ENCODE results near the gene LSM4. TPM values are rescaled to one million over a fixed set of nuclear protein-coding genes. Genes with fewer than 3 reads are reported as not detected.
A peak's percentile ranks its signal among the peaks of the same experiment; 100 is the strongest.

LSM4 gene
- total and polyA plus RNA-seq, 2 of the 4 experiments (the other 2 are of a cell fraction) = 44.8 to 118 TPM

GRCh38 chr19:18280247-18281081 lies 42.4 kb downstream of the LSM4 start:
- H3K9ac ChIP-seq (ENCODE audit: low read depth, low read length) = peak overlapping the region; percentile 93
- H2BK20ac ChIP-seq (ENCODE audit: low read depth, low read length) = peak overlapping the region; percentile 3; the same call in 1 of the 2 replicates
- H3K36me3 ChIP-seq (ENCODE audit: control insufficient read depth, insufficient read depth, low read length) = peaks cover 13% of the 10 kb centered on the region
- peak overlapping the region; percentile 81; the same call in 1 of the 2 replicates for H3K56ac ChIP-seq (ENCODE audit: extremely low read depth, insufficient read depth, low read length)
- peak overlapping the region; percentile 62; the same call in 1 of the 2 replicates for H2BK120ac ChIP-seq (ENCODE audit: low read depth, low read length)
- intact Hi-C loops (cut with micrococcal nuclease) (no loop called here), in situ Hi-C loops (cut with MboI; ENCODE audit: low sequenced_read_pairs) (no loop called here), dilution Hi-C loops (cut with HindIII; ENCODE audit: low sequenced_read_pairs, unreplicated experiment) (no loop called here)
- 0% methylated on average over 61 of the region's 111 CpGs; no CpG with 5 or more reads in 1 of the 2 experiments for WGBS, 2 experiments (ENCODE audit: extremely low coverage in 2 of 2, insufficient read length in 1 of 2)
- H2BK5ac ChIP-seq (ENCODE audit: low read depth, low read length, poor library complexity, severe bottlenecking) = peak overlapping the region; percentile 99
- no peaks in the 10 kb centered on the region for H3K27me3 ChIP-seq (ENCODE audit: control insufficient read depth, insufficient read depth, low read length)
- peak overlapping the region; percentile 76 for H4K5ac ChIP-seq (ENCODE audit: low read depth, low read length)
- no peak overlapping the region for H2BK15ac ChIP-seq (ENCODE audit: low read depth, low read length)
- H3K9me1 ChIP-seq (ENCODE audit: insufficient read depth, low read length) = peaks cover 4% of the 10 kb centered on the region
- peak overlapping the region; percentile 99 for H2AK9ac ChIP-seq (replicated peaks; ENCODE audit: low read depth, low read length, poor library complexity)
- H2AFZ ChIP-seq (replicated peaks; ENCODE audit: low read length, poor library complexity) = peak overlapping the region; percentile 87
- H2AK5ac ChIP-seq (ENCODE audit: low read depth, low read length) = peak overlapping the region; percentile 96
- H3K4me1 ChIP-seq (ENCODE audit: control insufficient read depth, insufficient read depth, low read length) = peaks cover 18% of the 10 kb centered on the region
- POLR2A ChIA-PET (ENCODE audit: unreplicated experiment) = interaction anchor here (0.9 to 1.6 kb wide), 5 partner anchors 24 to 84 kb away, joined by 4 to 25 read pairs (median 6); partner anchors contain the start of gene LSM4
- peak overlapping the region; percentile 2 to 91; a peak in 2 of 4 replicates for H4K8ac ChIP-seq (ENCODE audit: low read depth in 2 of 2, low read length in 2 of 2)
- peak overlapping the region; percentile 100 for H3K27ac ChIP-seq (ENCODE audit: insufficient read depth, low read length)
- H4K20me1 ChIP-seq (ENCODE audit: insufficient read depth, low read length) = peaks cover 47% of the 10 kb centered on the region
- H3K9me3 ChIP-seq (ENCODE audit: control insufficient read depth, insufficient read depth, low read length) = no peaks in the 10 kb centered on the region
- peaks cover 3 to 59% of the 10 kb centered on the region in 2 experiments; a peak in 3 of 4 replicates for H3K79me1 ChIP-seq (ENCODE audit: low read depth in 1 of 2, low read length in 2 of 2)
- peak overlapping the region; percentile 95 for H3K4me3 ChIP-seq (ENCODE audit: insufficient read depth, low read depth, low read length)
- H4K91ac ChIP-seq (ENCODE audit: insufficient read depth, low read depth, low read length) = peak overlapping the region; percentile 95
- peak overlapping the region; percentile 99 for H3K4ac ChIP-seq (ENCODE audit: low read depth, low read length)
- peak overlapping the region; percentile 100 for H3K14ac ChIP-seq (replicated peaks; ENCODE audit: low read depth, low read length)
- DNase-seq = peak; percentile 69
- CTCF ChIA-PET = interaction anchor here (0.6 to 4.8 kb wide), 19 partner anchors 12 to 1182 kb away, joined by 3 to 49 read pairs (median 4); partner anchors contain the start of genes LSM4 and SSBP4
- no peak for ATAC-seq (ENCODE audit: low read depth)
- BruUV-seq (replicated peaks) = no TSS peak
- peak overlapping the region; percentile 77 for H3K4me2 ChIP-seq (ENCODE audit: low read depth, low read length)
- H3K23ac ChIP-seq (ENCODE audit: low read depth, low read length) = peak overlapping the region; percentile 99
- peak overlapping the region; percentile 85 for H3K18ac ChIP-seq (ENCODE audit: low read depth, low read length)
- TF ChIP-seq CEBPB (IDR thresholded peaks at IDR 0.05; ENCODE audit: low read depth, low read length) = 0 out of 2 replicates have a peak, but pooled peaks have one; percentile 14
- TF ChIP-seq POLR2A (IDR thresholded peaks at IDR 0.05; ENCODE audit: low read depth, low read length) = no peak
- TF ChIP-seq FOS (IDR thresholded peaks at IDR 0.05; ENCODE audit: low read depth, low read length) = no peak
- no peak for TF ChIP-seq NFE2L2 (IDR thresholded peaks at IDR 0.05; ENCODE audit: low read depth, low read length)
- TF ChIP-seq USF2 (IDR thresholded peaks at IDR 0.05; ENCODE audit: low read depth, low read length) = peak; percentile 11
- no peak for TF ChIP-seq BHLHE40 (IDR thresholded peaks at IDR 0.05; ENCODE audit: low read depth, low read length)
- no peak for TF ChIP-seq SMC3 (IDR thresholded peaks at IDR 0.05; ENCODE audit: low read depth, low read length)
- no peak for TF ChIP-seq MAFK (IDR thresholded peaks at IDR 0.05; ENCODE audit: low read depth, low read length)
- TF ChIP-seq ELK1 (IDR thresholded peaks at IDR 0.05; ENCODE audit: borderline replicate concordance, low read depth, low read length) = no peak
- peak; percentile 91; the same call in 1 of the 2 replicates for TF ChIP-seq MAZ (IDR thresholded peaks at IDR 0.05; ENCODE audit: borderline replicate concordance, low read depth, low read length)
- TF ChIP-seq CTCF (conservative IDR thresholded peaks at IDR 0.05; ENCODE audit: low read depth, low read length) = no peak
- TF ChIP-seq RFX5 (IDR thresholded peaks at IDR 0.05; ENCODE audit: low read depth, low read length) = no peak
- TF ChIP-seq MXI1 (IDR thresholded peaks at IDR 0.05; ENCODE audit: borderline replicate concordance, low read depth, low read length) = no peak

All from IMR-90 (cell line).